HG02623 (cell line): ENCODE results near the gene ZNF821.
"Not testable (repeated sequence)": the region's sequence is repeated elsewhere in the genome, so short reads cannot be mapped to it uniquely, and the experiment has no call there.

Experiments used
- ATAC-seq: cut with Tn5 transposase; IDR thresholded peaks from one replicate; pipeline ENCODE4 v1.9.1; 2021; ENCODE audit warnings: moderate library complexity; ENCODE audit not compliant: unreplicated experiment

Gene ZNF821

DNA sequence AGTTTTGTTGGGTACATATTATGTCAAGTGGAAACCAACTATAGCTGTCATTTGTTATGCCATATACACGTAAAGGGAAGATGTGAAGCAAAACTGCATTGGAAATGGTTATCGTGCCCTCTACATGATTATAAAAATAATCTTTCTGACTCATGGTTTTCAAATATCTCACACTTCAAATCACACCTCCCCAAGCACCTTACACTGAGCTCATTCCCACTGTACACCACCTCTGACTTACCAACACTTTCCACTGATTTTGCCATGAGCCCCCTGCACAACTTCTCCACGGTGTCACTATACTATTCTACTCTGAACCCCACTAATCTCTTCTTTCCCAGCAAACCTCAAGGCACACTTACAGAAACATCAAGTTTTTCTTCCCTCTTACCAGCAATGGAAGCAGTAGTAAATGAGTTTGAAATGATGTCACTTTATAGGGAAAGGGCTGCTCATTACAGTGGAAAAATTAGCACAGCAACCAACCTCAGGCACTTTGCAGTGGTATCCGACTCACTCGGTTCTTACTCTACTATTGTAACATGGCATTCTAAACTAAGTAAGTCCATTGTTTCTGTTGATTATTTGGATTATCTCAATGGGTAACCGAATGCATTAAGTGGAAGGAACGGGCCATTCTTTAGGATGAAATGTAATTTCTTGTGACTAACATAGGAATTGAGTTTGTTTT lies 18.7 kb downstream of the ZNF821 start:
- ATAC-seq = no peak

DNA sequence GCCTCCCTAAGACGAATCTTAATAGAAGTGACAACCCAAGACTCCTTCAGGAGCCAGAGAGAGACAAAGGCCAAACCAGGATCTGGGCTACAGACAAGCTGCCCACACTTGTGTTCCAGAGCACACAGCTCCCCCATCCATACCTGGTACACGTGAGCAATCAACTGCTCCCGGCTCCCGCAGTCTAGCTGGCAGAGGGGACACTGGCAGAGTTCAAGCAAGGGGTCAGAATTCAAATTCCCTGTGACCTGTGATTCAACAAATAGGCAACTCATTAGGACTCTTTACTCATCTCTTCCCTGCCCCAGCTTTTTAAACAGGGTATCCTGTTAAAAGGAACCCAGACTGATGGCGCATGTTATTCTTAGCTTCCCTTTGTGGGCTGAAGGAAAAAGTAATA lies 20.0 kb downstream of the ZNF821 start:
- no peak for ATAC-seq

DNA sequence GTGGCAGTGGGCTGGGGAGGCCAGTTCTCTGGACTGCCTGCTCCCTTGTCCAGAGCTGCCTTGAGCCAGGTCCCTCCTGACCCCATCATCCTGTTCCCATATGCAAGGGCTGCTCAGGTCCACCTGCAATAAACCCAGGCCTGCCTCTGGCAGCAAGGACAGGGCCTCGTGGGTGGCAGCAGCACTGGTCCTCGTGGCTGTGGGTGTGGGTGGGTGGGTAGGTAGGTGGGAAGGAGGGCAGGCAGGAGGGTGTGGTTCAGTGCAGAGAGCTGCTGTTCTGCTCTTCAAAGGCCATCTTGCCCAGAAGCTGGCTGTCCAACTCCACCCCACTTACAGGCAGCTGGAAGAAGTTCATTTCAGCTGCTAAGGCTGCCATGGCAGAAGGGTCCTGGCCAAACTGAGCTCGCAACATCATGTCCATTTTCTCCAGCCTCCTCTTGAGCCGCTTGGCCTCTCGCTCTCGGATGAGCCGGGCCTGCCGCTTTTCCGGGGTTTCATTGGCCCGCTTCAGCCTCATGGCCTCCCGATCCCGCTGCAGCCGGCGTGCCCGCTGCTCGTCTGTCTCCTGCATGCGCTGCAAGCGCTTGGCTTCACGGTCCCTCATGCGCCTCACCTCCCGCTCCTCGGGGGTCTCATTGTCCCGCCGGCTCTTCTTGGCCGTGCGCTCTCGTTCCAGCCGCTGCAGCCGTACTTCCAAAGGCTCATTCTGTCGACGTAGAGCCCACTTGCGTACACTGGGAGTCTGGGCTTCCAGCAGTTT lies 24.0 kb downstream of the ZNF821 start:
- ATAC-seq = no peak

DNA sequence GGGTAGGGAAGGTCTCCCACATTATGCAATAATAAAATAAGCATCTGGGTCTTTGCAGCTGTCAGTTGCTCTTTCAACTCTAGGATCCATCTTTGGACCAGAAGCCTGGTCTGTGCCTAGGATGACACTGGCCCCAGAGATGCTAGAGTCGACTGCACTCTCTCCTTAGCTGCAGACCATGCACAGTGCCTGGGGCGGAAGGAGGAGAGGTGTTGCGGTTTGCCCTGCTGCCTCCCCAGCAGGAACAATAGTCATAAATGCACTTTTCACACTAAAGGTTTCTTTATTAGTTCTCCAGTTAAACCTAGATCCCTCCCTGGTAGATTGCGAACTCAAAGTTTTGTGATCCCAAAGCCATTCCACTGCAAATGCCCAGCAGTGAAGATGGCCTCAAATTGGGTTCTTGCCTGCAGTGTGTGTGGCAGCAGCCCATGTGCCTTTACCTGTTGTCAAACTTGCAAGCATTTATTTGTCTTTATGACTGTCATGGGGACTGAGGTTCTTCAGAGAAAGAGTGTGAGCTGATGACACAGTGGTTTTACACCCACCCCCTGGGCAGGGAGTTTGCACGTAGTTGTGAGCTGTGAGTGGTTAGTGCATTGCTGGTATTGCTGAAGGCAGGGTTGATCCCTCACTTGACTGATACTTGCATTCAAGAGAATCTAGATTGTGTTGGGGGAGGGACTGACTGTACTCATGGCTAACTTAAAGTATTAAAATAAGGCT lies 27.9 kb downstream of the ZNF821 start:
- no peak for ATAC-seq

DNA sequence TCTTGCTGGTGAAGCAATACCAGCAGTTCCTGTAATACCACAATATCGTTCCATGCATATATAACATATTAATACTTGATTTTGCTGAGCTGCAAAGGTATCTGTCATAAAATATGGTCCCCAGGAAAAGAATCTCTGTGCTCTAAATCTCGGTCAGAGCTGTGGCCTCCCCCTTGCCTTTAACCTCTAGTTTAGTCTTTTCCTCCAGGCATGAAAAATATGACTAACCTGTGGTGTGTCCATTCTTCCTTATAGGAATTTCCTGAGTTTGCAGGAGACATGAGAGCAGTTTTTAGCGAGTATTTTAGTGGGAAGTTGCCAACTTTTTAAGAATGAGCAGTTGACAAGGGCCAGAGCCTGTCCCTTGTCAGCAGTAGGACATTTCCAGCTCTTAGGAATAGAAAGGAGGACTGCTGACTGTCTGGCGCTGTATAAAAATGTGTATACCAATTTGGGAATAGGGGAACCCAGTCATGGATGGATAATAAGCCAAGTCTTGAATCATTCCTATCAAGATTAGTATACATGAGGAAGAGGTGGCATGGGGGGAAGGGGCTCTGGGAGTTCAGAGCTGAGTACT lies 29.5 kb downstream of the ZNF821 start:
- no peak for ATAC-seq

DNA sequence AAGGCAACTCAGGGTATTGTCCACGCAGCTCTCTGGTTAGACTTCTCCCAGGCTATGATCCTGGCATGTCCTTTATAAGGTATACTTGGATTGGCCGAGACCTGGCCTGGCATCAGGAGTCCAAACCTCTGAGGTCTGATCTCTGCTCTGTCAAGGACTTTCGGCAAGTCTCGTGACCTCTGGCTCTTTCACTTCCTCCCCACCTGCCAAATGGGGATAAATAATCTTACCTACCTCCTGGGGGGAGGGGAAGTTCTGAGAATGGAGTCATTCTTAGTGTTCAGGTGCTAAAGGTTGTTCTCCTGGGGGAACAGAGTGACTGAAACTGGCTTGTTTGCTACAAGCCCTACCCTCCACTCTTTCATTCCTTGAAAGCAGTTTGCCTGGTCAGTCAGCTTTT lies 30.6 kb downstream of the ZNF821 start:
- peak; percentile 51 for ATAC-seq

DNA sequence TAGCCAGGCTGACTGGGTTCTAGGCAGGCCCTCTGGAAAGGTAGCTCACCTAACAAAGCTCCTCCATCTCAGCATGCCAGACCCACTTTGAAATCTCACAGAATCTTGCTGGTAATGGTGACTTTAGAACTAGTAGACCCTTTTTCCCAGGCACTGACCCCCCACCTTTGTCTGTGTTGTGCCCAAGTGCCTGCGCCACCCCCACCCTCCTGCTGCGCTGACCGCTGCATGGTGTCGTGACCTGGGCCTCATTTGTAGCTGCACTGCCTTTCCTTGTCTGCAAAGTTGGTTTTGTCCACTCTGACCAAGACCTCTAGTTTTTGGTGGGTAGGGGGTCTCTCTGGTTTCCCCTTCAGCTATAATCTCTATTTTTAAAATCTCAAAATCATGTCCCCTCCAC lies 31.4 kb downstream of the ZNF821 start:
- ATAC-seq = no peak

DNA sequence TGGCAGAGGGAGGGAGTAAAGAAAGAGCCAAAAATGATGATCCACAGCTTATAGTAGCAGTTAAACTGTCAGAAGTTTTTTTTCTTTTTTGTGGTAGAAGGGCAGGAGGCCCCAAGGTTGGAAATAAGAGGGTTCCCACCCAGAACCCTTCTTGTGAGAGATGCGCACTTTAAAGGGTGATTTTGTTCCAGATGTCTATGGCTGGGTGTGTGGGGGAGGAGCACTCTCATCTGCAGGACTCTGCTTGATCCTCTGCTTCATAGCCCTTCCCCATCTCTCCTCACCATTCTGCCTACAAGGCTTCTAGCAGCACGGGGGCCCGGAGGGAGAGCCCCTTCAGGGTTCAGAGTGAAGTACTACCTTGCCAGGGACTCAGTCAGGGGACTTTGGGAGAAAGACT lies 31.8 kb downstream of the ZNF821 start:
- no peak for ATAC-seq

DNA sequence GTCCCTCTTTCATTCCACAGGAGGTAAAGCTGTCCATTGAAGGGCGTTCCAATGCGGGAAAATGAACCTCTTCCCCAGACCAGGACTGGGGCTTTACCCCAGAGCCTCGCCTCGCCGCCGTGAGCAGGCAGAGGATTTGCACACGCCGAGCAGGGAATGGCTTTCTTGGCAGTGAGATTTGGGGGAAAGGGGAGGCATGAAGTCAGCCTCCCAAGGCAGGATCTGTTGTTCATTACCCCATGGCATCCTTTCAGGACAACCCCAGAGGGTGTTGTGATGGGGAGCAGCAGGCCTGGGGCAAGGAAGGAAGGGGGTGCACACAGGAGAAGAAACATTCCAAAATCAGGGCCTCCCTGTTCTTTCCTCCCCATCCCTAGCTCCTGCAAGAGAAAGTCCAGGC lies 32.2 kb downstream of the ZNF821 start:
- ATAC-seq = no peak

DNA sequence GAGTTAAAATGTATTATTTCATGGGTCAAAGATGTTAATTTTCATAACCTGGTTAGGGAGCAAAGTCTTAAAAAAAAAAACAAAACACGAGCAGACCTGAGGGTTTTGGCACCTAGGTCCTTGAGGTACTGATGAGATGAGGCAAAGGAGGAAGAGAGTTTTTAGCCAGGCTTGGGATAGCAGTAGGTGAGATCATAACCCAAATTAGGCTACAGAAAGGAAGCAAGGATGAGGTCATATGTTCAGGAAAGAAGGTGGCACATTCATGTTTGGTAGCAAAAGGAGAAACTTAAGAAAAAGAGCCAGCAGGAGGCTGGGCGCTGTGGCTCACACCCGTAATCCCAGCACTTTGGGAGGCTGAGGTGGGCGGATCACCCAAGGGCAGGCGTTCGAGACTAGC lies 35.4 kb downstream of the ZNF821 start:
- ATAC-seq = no peak

DNA sequence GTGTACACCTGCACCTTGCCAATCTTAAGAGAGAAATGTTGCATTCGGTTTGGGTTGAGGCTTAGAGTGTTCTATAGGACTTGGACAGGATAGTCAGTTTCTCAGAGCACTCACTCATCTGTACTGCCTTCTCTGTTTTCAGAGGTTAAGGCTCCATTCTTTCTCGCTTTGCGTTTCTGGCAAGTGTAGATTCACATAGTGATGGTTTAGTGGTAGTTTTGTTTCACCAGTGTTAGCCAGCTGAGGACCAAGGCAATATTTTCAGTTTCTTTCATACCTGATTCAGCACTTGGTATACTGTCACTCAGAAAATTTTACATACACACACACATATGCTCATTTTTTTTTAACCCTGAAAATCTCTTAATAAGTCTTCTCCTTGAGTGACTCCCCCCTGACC lies 36.9 kb downstream of the ZNF821 start:
- ATAC-seq = no peak

DNA sequence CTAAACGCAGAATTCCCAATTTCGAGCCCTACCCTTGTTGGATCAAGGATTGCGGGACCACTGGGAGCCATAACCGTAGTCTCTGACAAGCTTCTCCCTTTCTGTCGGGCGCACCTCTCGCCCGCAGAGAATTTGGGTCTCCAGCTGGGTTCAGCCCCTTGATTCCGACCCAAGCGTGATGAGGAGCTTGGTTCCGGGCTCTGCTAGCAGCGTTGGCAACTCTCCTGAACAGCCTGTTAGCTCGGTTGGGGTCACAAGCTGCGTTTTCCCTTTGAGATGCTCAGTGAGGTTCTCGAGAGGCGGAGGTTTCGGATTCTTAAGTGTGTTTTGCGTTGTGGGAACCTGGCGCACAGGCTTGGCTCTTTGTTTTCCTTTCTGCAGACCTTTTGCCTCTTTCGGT lies 37.6 kb downstream of the ZNF821 start:
- no peak for ATAC-seq

DNA sequence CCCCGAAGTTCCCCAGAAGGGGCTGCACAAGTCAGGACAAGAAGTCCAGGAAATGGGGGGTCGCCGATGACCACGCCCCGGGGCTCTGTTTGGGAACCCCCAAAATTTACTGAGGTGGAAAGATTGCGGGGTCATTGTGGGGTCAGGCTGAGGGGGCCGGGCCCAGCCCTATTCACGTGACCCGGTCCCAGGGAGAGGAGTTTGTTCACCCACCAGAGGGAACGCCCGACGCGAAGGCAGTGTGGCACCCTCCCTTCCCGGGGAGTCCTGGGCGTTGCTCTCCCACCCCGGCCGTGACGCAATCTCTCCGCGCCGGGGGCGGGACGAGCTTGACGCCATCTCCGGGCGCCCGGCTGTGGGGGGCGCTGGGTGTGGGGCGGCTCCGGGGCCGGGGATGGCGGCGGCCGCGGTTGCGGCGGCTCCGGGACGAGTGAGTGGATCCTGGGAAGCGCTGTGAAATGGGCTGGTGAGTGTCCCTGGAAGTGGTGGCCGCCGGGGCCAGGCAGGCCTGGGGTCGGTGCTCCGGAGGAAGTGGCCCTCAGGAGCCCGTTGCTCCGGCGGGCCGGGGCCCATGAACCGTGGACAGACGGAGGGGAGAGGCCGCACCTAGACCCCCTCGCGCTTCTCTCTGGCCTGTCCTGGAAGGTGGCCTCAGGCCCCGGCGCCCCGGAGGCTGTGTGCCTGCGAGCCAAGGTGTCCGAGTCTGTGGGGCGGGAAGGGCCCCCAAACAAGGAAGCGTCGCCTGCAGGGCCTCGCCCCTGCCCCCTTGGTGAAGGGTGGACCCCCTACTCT lies 38.1 kb downstream of the ZNF821 start, which contains the start of gene ATXN1L:
TSS of gene ATXN1L (plus strand) at position 338 of the 792 bp plus-strand sequence. CDS start 3,765 bp downstream, outside the sequence.
- ATAC-seq = peak; percentile 70

DNA sequence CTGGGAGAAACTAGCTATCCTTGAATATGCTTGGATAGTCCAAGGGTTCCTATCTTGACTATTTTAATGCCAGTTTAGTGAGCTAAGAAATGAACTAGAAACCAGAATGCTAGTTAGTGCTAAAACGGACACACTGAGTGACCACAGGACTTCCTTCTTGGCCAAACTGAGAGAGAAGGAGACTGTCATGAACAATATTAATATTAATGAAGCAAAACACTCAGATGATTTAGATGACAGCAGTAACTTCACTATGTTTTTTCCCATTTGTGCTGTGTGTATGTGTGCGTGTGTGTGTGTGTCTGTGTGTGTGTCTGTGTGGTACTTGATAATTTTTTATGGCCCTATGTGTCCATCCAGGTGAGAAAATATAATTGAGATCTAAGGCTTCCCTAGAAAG lies 40.4 kb downstream of the ZNF821 start:
- ATAC-seq = no peak

DNA sequence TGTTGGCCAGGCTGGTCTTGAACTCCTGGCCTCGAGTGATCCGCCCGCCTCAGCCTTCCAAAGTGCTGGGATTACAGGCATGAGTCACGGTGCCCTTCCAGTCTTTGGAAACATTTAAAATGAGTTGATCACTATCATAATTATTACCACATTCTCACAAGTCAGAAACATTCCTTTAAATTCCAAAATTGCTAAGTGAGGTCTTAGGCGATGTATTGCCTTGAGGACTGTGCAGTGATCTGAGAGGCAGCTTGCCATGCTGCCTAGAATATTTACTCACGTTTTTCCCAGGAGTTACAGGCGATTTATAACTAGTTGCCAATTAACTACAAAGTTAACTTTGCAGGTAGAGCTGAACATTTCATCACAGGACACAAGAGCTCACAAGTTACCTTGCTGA lies 43.9 kb downstream of the ZNF821 start:
- ATAC-seq = no peak

DNA sequence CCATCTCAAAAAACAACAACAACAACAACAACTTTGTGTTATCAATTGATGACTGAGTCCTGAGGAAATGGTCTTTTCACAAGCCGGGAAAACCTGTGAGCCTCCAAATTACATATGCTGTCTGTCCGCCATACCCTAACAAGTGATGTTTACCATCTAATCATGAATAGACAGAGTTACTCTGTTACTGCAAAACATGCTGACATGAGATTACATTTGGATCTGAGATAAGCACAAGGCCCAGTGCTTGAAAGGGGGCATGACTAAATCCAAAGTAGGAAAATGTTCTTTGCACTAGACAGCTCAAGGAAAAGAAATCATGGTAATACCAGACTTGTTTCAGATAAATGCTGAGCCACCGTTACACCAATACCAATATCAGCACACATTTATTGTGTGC lies 46.8 kb downstream of the ZNF821 start:
- no peak for ATAC-seq

DNA sequence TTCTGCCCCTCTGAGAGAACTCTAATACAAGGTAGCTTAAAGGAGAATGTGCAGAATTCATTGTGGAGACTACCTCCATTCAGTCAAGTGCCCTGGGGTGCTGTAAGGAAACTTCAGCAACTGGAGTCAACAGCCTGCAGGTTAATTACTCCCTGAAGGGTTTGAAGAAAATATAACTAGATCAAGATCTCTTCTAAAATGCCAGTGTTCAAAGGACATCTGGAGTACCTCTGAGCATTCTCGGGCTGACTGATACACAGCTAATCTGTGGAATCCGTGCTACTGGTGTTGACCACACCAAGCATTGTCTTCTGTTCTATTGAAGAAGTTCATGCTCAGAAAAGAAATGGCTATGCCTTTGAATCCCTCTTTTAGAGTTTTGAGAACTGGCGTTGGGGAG lies 49.7 kb downstream of the ZNF821 start:
- no peak for ATAC-seq

DNA sequence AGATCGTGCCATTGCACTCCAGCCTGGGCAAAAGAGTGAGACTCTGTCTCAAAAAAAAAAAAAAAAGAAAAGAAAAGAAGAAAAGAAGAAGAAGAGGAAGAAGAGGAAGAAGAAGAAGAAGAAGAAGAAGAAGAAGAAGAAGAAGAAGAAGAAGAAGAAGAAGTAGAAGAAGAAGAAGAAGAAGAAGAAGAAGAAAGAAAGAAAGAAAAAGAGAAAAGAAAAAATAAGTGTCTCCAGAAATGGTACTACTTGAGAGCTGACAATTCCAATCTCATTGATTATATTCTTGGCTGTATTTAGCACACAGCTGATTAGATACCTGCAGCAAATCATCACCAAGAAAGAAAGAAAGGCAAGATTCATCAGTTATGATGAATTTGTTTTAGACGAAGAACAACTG lies 51.9 kb downstream of the ZNF821 start:
- not testable (repeated sequence) for ATAC-seq

DNA sequence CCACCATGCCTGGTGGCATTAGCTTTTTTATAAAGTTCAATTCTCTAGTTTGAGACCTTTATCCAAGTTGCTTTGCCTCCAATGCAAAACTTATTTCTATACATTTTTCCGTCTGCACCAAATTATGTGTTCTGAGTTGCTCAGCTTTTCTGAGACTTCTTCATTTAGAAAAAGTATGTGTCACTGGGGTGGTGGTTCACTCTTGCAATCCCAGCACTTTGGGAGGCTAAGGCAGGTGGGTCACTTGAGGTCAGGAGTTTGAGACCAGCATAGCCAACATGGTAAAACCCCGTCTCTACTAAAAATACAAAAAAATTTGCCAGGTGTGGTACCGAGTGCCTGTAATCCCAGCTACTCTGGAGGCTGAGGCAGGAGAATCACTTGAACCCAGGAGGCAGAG lies 52.3 kb downstream of the ZNF821 start:
- not testable (repeated sequence) for ATAC-seq

DNA sequence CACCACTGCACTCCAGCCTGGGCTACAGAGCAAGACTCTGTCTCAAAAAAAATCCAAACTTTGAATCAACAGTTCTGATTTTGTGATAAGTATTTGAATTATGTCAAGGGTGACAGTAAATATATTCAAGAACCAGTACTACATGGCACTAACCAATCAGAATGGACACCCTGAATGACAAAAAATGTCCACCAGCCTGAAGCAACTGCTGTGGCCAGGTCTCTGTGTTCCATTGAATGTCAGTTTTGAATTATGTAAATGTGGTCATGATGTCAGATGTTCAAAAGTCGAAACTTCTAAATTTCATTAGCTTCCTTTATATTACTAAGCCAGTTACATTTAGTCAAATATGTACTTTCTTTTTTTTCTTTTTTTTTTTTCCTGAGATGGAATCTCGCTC lies 53.6 kb downstream of the ZNF821 start:
- ATAC-seq = no peak

DNA sequence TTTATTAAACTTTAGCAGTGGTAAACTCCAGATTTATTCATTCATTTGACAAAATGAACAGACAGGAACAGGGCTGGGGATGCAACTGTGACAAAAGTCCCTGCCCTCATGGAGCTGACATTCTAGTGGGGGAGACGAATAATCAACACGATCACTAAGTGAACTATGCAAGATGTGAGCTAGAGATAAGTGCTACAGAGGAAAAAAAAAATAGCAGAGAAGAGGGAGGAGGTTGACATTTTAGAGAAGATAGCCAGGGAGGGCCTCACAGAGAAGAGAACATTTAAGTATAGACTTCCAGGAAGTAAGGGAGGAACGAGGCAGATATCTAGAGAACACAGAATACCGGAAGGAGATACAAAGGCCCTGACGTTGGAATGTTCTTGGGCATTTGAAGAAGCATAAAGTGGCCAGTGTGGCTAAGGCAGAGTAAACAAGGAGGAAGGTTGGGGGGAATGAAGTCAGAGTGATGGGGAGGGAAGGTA lies 57.4 kb downstream of the ZNF821 start:
- no peak for ATAC-seq
